ENCODE results near the gene TNNC1. TPM values are rescaled to one million over a fixed set of nuclear protein-coding genes. Genes with fewer than 3 reads are reported as not detected.

TNNC1 gene
- total RNA-seq, 1 donor from 2014 or later: 0.67 TPM

GRCh38 chr3:52470920-52471319 is 17.1 kb upstream of the TNNC1 start:
- Mint-ChIP-seq H3K27me3 (ENCODE audit: unreplicated experiment) (peaks cover 9% of the 10 kb centered on the region), H3K4me1 (ENCODE audit: unreplicated experiment) (peaks cover 26% of the 10 kb centered on the region), H3K9me3 (ENCODE audit: unreplicated experiment) (no peaks in the 10 kb centered on the region), H3K27ac (ENCODE audit: unreplicated experiment) (no peak overlapping the region), H3K4me3 (ENCODE audit: unreplicated experiment) (no peak overlapping the region), H3K36me3 (ENCODE audit: low read depth, unreplicated experiment) (peaks cover 39% of the 10 kb centered on the region)
- DNase-seq (ENCODE audit: low spot score): no peak
- TF ChIP-seq CTCF (IDR thresholded peaks at IDR 0.05; ENCODE audit: unreplicated experiment): no peak

- no peaks in the 10 kb centered on the region for H3K9me3 Mint-ChIP-seq (ENCODE audit: unreplicated experiment)
- peaks cover 26% of the 10 kb centered on the region for H3K4me1 Mint-ChIP-seq (ENCODE audit: unreplicated experiment)
- no peak for TF ChIP-seq CTCF (IDR thresholded peaks at IDR 0.05; ENCODE audit: unreplicated experiment)
- no peak for DNase-seq (ENCODE audit: low spot score)
- H3K27ac Mint-ChIP-seq (ENCODE audit: unreplicated experiment): peak overlapping the region; percentile 76
- peaks cover 40% of the 10 kb centered on the region for H3K36me3 Mint-ChIP-seq (ENCODE audit: low read depth, unreplicated experiment)
- H3K4me3 Mint-ChIP-seq (ENCODE audit: unreplicated experiment): no peak overlapping the region
- H3K27me3 Mint-ChIP-seq (ENCODE audit: unreplicated experiment): peaks cover 8% of the 10 kb centered on the region
These were observed 15.2 kb upstream of the TNNC1 start for GRCh38 chr3:52469001-52469400.

GRCh38 chr3:52468336-52468735 is 14.5 kb upstream of the TNNC1 start:
- H3K36me3 Mint-ChIP-seq (ENCODE audit: low read depth, unreplicated experiment): peaks cover 36% of the 10 kb centered on the region
- no peak for DNase-seq (ENCODE audit: low spot score)
- H3K27me3 Mint-ChIP-seq (ENCODE audit: unreplicated experiment): peaks cover 4% of the 10 kb centered on the region
- H3K9me3 Mint-ChIP-seq (ENCODE audit: unreplicated experiment): no peaks in the 10 kb centered on the region
- H3K27ac Mint-ChIP-seq (ENCODE audit: unreplicated experiment): peak overlapping the region; percentile 76
- H3K4me3 Mint-ChIP-seq (ENCODE audit: unreplicated experiment): peak overlapping the region; percentile 56
- peaks cover 26% of the 10 kb centered on the region for H3K4me1 Mint-ChIP-seq (ENCODE audit: unreplicated experiment)
- TF ChIP-seq CTCF (IDR thresholded peaks at IDR 0.05; ENCODE audit: unreplicated experiment): no peak

- peaks cover 2% of the 10 kb centered on the region for H3K27me3 Mint-ChIP-seq (ENCODE audit: unreplicated experiment)
- no peak overlapping the region for H3K4me3 Mint-ChIP-seq (ENCODE audit: unreplicated experiment)
- TF ChIP-seq CTCF (IDR thresholded peaks at IDR 0.05; ENCODE audit: unreplicated experiment): no peak
- H3K36me3 Mint-ChIP-seq (ENCODE audit: low read depth, unreplicated experiment): peaks cover 24% of the 10 kb centered on the region
- H3K27ac Mint-ChIP-seq (ENCODE audit: unreplicated experiment): no peak overlapping the region
- DNase-seq (ENCODE audit: low spot score): no peak
- H3K9me3 Mint-ChIP-seq (ENCODE audit: unreplicated experiment): no peaks in the 10 kb centered on the region
- H3K4me1 Mint-ChIP-seq (ENCODE audit: unreplicated experiment): peaks cover 4% of the 10 kb centered on the region
These were observed 9.6 kb upstream of the TNNC1 start for GRCh38 chr3:52463416-52463815.

GRCh38 chr3:52461874-52462273 is 8.0 kb upstream of the TNNC1 start:
- H3K27ac Mint-ChIP-seq (ENCODE audit: unreplicated experiment): no peak overlapping the region

More at GRCh38 chr3:52461874-52462273, 8.0 kb upstream of the TNNC1 start:
- H3K27me3 Mint-ChIP-seq (ENCODE audit: unreplicated experiment): peaks cover 6% of the 10 kb centered on the region
- H3K9me3 Mint-ChIP-seq (ENCODE audit: unreplicated experiment): no peaks in the 10 kb centered on the region
- no peak for TF ChIP-seq CTCF (IDR thresholded peaks at IDR 0.05; ENCODE audit: unreplicated experiment)
- H3K36me3 Mint-ChIP-seq (ENCODE audit: low read depth, unreplicated experiment): peaks cover 32% of the 10 kb centered on the region
- H3K4me1 Mint-ChIP-seq (ENCODE audit: unreplicated experiment): peaks cover 14% of the 10 kb centered on the region
- H3K4me3 Mint-ChIP-seq (ENCODE audit: unreplicated experiment): no peak overlapping the region
- no peak for DNase-seq (ENCODE audit: low spot score)
